22Rv1 (cell line): ENCODE measurements around the gene CDC42EP4.

Source experiments
- CTCF ChIP-seq: fragments of 450-650 bp; IDR thresholded peaks from 2 replicates; pipeline ENCODE4 v1.5.1; 2017; ENCODE audit warnings: mild to moderate bottlenecking
- ZFX ChIP-seq: fragments of 450-650 bp; IDR thresholded peaks from 2 replicates; pipeline ENCODE4 v1.6.1; 2017; ENCODE audit warnings: antibody characterized with exemption, borderline replicate concordance

GRCh38 chr17:73343168-73343634 lies 31.4 kb upstream of the CDC42EP4 start:
- TF ChIP-seq CTCF: no peak
- TF ChIP-seq ZFX: no peak
